Vagina (tissue), 2 donors: ENCODE data around the gene LLGL1.

Experiments used
- CTCF ChIP-seq, 3 experiments: fragments of 450-650 bp in 2 of 3; fragments of 200-600 bp in 1 of 3; sonication (generic) in 1 of 3; IDR thresholded peaks; one replicate each; pipeline ENCODE4 v1.5.1; 2017 to 2019; ENCODE audit warnings: antibody characterized with exemption in 3 of 3, mild to moderate bottlenecking in 2 of 3, moderate library complexity in 2 of 3
- POLR2A ChIP-seq, 2 donors: fragments of 450-650 bp; IDR thresholded peaks; one replicate each; pipeline ENCODE4 v1.6.1; 2017; ENCODE audit warnings: antibody characterized with exemption in 2 of 2, mild to moderate bottlenecking in 2 of 2, moderate library complexity in 2 of 2
- POLR2AphosphoS5 ChIP-seq, 2 donors: sonication (generic); formaldehyde crosslinking; IDR thresholded peaks; one replicate each; pipeline ENCODE4 v1.9.0; 2017; ENCODE audit warnings: antibody characterized with exemption in 2 of 2, mild to moderate bottlenecking in 2 of 2, low read depth in 1 of 2; ENCODE audit not compliant: insufficient read depth in 1 of 2

DNA sequence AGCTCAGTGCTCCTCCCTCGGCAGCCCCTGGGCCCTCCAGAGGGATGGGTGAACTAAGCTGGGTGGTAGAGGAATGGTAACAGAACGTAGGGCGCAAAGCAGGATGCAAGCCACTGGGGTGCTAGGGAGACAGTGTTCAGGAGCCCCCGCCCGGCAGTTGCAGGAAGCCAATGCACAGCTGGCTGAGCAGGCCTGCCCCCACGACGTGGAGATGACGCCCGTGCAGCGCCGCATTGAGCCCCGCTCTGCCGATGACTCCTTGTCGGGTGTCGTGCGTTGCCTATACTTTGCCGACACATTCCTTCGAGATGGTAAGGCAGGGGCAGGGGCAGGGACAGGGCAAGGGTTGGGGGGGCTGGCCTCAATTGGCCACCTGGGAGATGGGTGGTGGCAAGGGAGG lies 12.9 kb downstream of the LLGL1 start:
- TF ChIP-seq POLR2A (IDR thresholded peaks at IDR 0.05) (no peak), CTCF (IDR thresholded peaks at IDR 0.05) (no peak), POLR2AphosphoS5 (IDR thresholded peaks at IDR 0.05; ENCODE audit: insufficient read depth in 1 of 2, low read depth in 1 of 2) (no peak)
